Left lung (tissue), 10 donors: Measurements from ENCODE around the gene CDC42EP4. TPM values are rescaled to one million over a fixed set of nuclear protein-coding genes. Genes with fewer than 3 reads are reported as not detected.

Experiments used
- ATAC-seq: fragments of 200-7000 bp; cut with Tn5 transposase; one replicate; pipeline ENCODE4 v1.9.1; 2020; ENCODE audit warnings: moderate library complexity
- DNase-seq, 4 donors: peaks; one replicate each; pipeline ENCODE4 v3.0.0-alpha.2; 2013 to 2020
- H3K27ac ChIP-seq, 2 donors: fragments of 200-600 bp; sonication (generic) in 1 of 2; one replicate each; pipeline versions ENCODE4 v1.5.0 to v1.8.0; 2020 to 2021
- H3K27me3 ChIP-seq, 2 donors: fragments of 200-600 bp; sonication (generic) in 1 of 2; one replicate each; pipeline versions ENCODE4 v1.5.0 to v1.8.0; 2020 to 2021
- H3K36me3 ChIP-seq, 2 donors: fragments of 200-600 bp; sonication (generic) in 1 of 2; one replicate each; pipeline versions ENCODE4 v1.5.0 to v1.8.0; 2020 to 2021
- H3K4me1 ChIP-seq, 2 donors: fragments of 200-600 bp; one replicate each; pipeline ENCODE4 v1.8.0; 2021
- H3K4me3 ChIP-seq, 2 donors: fragments of 200-600 bp; sonication (generic) in 1 of 2; one replicate each; pipeline versions ENCODE4 v1.5.0 to v1.8.0; 2020 to 2021; ENCODE audit warnings: mild to moderate bottlenecking in 1 of 2
- H3K9me3 ChIP-seq, 2 donors: fragments of 200-600 bp; sonication (generic) in 1 of 2; one replicate each; pipeline versions ENCODE4 v1.5.0 to v1.8.0; 2020 to 2021
- intact Hi-C, 2 donors: fragments of 100-400 bp; cut with DNase I; formaldehyde crosslinking; loops; one replicate each; pipeline versions ENCODE4 v1.11.2 to v1.14.2; 2022
- polyA plus RNA-seq, 6 donors: library from polyadenylated mRNA; unstranded; fragments of 120-200 nt; gene quantifications; one replicate each; pipeline ENCODE4 v1.2.1, GENCODE V29; 2013; ENCODE audit not compliant: insufficient read length in 6 of 6
- total RNA-seq, 2 donors: library from RNA; stranded (reverse); fragmentation: NEBNext Ultra II Directional; extraction: Animal tissue kit (Norgen Biotek cat#: 25700); gene quantifications; one replicate each; pipeline ENCODE4 v1.2.1, GENCODE V29; 2021
- TF ChIP-seq, protein P1 (sequence below), 2 donors: fragments of 200-600 bp; sonication (generic) in 1 of 2; IDR thresholded peaks; one replicate each; pipeline versions ENCODE4 v1.5.0 to v1.8.0; 2021; ENCODE audit warnings: antibody characterized with exemption in 2 of 2
- donor health status: DM: no; HTN: yes; CAD: no.
- donor health status: DM: no; HTN: no; CAD: no.

The CDC42EP4 gene
- total and polyA plus RNA-seq, 8 donors, result 30.2 to 86.3 (median 67.1) TPM

DNA sequence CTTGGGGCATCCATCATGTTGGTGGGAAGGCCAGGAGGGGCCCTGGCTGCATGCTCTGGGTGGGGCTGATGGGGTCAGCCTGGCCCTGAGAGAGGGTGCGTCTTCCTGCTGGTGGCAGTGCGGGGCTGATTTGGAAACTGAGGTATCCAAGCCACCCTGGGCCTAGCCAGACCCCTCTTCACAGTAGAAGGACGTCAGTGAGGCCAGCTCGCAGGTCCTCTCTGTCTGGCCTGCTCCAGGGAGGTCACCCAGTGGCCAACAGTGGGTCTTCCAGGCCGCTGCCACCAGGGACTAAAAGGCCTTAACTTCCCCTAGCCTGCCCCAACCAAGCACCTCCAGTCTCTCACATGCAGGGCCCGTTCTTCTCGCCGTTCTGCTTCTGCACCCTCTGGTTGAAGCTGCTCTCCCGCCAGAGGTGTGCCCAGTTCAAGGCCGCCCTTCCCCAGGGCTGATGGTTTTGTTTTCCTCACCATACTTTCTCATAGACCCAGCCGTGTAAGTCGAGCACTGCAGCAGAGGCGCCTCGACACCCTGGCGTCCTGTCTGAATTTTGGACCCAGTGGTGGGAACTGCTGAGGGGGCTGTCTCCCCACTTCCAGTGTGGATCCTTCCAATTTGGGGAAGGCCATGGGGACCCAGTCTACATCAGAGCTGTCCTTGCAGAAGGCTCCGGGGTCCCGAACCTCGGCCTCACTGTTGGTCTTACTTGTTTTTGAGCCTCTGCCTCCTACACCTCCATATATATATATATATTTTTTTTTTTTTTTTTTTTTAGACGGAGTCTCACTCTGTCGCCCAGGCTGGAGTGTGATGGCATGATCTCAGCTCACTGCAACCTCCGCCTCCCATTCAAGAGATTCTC is 42.9 kb upstream of the CDC42EP4 start:
- TF ChIP-seq, protein P1, sequence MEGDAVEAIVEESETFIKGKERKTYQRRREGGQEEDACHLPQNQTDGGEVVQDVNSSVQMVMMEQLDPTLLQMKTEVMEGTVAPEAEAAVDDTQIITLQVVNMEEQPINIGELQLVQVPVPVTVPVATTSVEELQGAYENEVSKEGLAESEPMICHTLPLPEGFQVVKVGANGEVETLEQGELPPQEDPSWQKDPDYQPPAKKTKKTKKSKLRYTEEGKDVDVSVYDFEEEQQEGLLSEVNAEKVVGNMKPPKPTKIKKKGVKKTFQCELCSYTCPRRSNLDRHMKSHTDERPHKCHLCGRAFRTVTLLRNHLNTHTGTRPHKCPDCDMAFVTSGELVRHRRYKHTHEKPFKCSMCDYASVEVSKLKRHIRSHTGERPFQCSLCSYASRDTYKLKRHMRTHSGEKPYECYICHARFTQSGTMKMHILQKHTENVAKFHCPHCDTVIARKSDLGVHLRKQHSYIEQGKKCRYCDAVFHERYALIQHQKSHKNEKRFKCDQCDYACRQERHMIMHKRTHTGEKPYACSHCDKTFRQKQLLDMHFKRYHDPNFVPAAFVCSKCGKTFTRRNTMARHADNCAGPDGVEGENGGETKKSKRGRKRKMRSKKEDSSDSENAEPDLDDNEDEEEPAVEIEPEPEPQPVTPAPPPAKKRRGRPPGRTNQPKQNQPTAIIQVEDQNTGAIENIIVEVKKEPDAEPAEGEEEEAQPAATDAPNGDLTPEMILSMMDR (IDR thresholded peaks at IDR 0.05), result no peak
- no peak overlapping the region for H3K27ac ChIP-seq
- intact Hi-C loops, result no loop called here

DNA sequence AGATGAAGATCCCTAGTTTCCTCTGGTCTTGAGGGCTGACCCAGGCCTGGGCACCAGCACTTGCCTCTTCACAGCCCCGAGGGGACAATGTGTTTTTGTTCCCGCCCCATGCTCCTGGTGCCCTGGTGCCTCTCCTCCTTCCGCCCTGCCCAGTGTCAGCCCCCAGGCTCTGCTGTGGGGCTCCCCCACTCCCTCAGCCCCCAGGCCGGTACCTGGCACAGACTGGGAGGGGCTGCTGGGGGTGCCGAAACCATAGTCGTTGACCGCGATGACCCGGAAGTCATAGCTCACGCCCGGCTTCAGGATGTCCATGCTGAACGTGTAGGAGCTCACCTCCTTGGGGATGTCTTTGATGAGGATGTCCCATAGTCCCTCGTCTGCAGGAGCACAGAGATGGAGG is 40.5 kb upstream of the CDC42EP4 start:
- TF ChIP-seq, protein P1 (IDR thresholded peaks at IDR 0.05), result no peak
- H3K36me3 ChIP-seq, result no peaks in the 10 kb centered on the region
- no peaks in the 10 kb centered on the region for H3K9me3 ChIP-seq
- H3K27ac ChIP-seq, result no peak overlapping the region
- ATAC-seq (no peak), DNase-seq (peak in 1 of 4 donors; percentile 55)
- H3K4me1 ChIP-seq, result no peaks in the 10 kb centered on the region
- intact Hi-C loops, result no loop called here
- no peak overlapping the region for H3K4me3 ChIP-seq
- H3K27me3 ChIP-seq, result no peaks in the 10 kb centered on the region

More for the DNA sequence above, 42.9 kb upstream of the CDC42EP4 start:
- ATAC-seq, result no peak
- no peaks in the 10 kb centered on the region for H3K36me3 ChIP-seq
- H3K4me1 ChIP-seq, result no peaks in the 10 kb centered on the region
- no peaks in the 10 kb centered on the region for H3K9me3 ChIP-seq
- H3K27me3 ChIP-seq, result no peaks in the 10 kb centered on the region
- peak in 1 of 4 donors; percentile 51 for DNase-seq
- no peak overlapping the region for H3K4me3 ChIP-seq

GRCh38 chr17:73351764-73352163 is 40.0 kb upstream of the CDC42EP4 start:
- DNase-seq (peak in 1 of 4 donors; percentile 8), ATAC-seq (no peak)
- intact Hi-C loops, result no loop called here
- H3K27me3 ChIP-seq, result no peaks in the 10 kb centered on the region
- H3K4me3 ChIP-seq, result no peak overlapping the region
- no peak overlapping the region for H3K27ac ChIP-seq
- H3K9me3 ChIP-seq, result no peaks in the 10 kb centered on the region
- TF ChIP-seq, protein P1 (IDR thresholded peaks at IDR 0.05), result no peak
- H3K36me3 ChIP-seq, result no peaks in the 10 kb centered on the region
- no peaks in the 10 kb centered on the region for H3K4me1 ChIP-seq

- Histone ChIP-seq H3K4me1 (no peaks in the 10 kb centered on the region), H3K27me3 (no peaks in the 10 kb centered on the region), H3K36me3 (no peaks in the 10 kb centered on the region), H3K27ac (no peak overlapping the region), H3K4me3 (no peak overlapping the region), H3K9me3 (no peaks in the 10 kb centered on the region)
- no peak for ATAC-seq
- no peak for DNase-seq
- intact Hi-C loops, result no loop called here
- TF ChIP-seq, protein P1 (IDR thresholded peaks at IDR 0.05), result no peak
Measured at GRCh38 chr17:73350864-73351263, 39.1 kb upstream of the CDC42EP4 start.

DNA sequence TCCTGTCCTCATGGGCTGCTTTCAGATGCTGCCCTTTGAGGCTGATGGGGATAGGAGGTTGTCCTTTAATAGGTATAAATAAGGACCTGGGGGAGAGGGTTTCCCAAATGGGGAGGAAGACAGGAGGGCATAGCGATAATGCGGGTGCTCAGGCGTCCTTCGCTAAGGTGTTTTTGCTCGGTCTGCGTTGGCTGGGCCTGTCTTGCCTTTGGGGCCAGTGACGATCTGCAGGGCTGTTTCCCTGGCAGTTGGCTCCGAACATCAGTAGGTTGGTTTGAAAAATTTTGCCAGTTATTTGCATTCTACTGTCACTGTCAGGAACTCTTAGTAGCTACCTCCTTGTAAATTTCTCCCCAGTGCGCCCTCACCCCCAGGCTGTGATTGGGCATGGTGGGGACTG is 37.8 kb upstream of the CDC42EP4 start:
- H3K27me3 ChIP-seq, result no peaks in the 10 kb centered on the region
- no peaks in the 10 kb centered on the region for H3K36me3 ChIP-seq
- H3K27ac ChIP-seq, result no peak overlapping the region
- intact Hi-C loops, result no loop called here
- DNase-seq (peak in 1 of 4 donors; percentile 34), ATAC-seq (no peak)
- H3K4me3 ChIP-seq, result no peak overlapping the region
- H3K4me1 ChIP-seq, result no peaks in the 10 kb centered on the region
- TF ChIP-seq, protein P1 (IDR thresholded peaks at IDR 0.05), result no peak
- no peaks in the 10 kb centered on the region for H3K9me3 ChIP-seq
